ENCODE data around the gene CCDC85B.

DNA sequence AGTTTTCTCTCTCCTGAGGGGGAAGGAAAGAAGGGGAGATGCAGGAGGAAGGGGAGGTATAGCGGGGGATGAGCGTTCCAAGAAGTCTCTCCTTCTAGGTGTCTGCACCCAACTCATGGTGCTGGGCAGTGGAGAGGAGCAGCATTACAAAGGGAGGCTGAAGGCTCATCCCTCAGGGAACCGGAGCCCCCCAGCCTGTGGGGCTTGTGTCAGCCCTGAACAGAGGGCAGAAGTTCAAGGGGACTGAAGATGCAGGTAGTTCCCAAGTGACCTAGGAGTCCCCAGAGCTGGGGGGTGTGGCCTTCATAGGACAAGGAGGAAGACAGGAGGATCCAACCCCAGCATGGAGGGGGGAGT, 26.6 kb downstream of the CCDC85B start:
- TF ChIP-seq, protein P1, sequence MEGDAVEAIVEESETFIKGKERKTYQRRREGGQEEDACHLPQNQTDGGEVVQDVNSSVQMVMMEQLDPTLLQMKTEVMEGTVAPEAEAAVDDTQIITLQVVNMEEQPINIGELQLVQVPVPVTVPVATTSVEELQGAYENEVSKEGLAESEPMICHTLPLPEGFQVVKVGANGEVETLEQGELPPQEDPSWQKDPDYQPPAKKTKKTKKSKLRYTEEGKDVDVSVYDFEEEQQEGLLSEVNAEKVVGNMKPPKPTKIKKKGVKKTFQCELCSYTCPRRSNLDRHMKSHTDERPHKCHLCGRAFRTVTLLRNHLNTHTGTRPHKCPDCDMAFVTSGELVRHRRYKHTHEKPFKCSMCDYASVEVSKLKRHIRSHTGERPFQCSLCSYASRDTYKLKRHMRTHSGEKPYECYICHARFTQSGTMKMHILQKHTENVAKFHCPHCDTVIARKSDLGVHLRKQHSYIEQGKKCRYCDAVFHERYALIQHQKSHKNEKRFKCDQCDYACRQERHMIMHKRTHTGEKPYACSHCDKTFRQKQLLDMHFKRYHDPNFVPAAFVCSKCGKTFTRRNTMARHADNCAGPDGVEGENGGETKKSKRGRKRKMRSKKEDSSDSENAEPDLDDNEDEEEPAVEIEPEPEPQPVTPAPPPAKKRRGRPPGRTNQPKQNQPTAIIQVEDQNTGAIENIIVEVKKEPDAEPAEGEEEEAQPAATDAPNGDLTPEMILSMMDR (IDR thresholded peaks at IDR 0.05) = no peak
- TF ChIP-seq POLR2A (IDR thresholded peaks at IDR 0.05) (no peak), POLR2AphosphoS5 (IDR thresholded peaks at IDR 0.05) (no peak), EP300 (IDR thresholded peaks at IDR 0.05; ENCODE audit: low read depth) (no peak)
